Gastroesophageal sphincter (tissue), 3 donors: Measurements from ENCODE around the gene PRODH.

Source experiments
- EP300 ChIP-seq: sonication (generic); formaldehyde crosslinking; IDR thresholded peaks from one replicate; pipeline ENCODE4 v1.6.1; 2017; ENCODE audit warnings: antibody characterized with exemption, mild to moderate bottlenecking
- POLR2A ChIP-seq, 2 donors: fragments of 450-650 bp; IDR thresholded peaks; one replicate each; pipeline ENCODE4 v1.6.1; 2017; ENCODE audit warnings: antibody characterized with exemption in 2 of 2, mild to moderate bottlenecking in 2 of 2, moderate library complexity in 1 of 2
- POLR2AphosphoS5 ChIP-seq: sonication (generic); formaldehyde crosslinking; IDR thresholded peaks from one replicate; pipeline ENCODE4 v1.6.1; 2017; ENCODE audit warnings: antibody characterized with exemption
- TF ChIP-seq, protein P1 (sequence below), 4 experiments: fragments of 200-600 bp in 2 of 4; fragments of 450-650 bp in 2 of 4; sonication (generic) in 1 of 4; IDR thresholded peaks; one replicate each; pipeline ENCODE4 v1.5.1; 2017 to 2019; ENCODE audit warnings: antibody characterized with exemption in 4 of 4, mild to moderate bottlenecking in 2 of 4, moderate library complexity in 2 of 4

DNA sequence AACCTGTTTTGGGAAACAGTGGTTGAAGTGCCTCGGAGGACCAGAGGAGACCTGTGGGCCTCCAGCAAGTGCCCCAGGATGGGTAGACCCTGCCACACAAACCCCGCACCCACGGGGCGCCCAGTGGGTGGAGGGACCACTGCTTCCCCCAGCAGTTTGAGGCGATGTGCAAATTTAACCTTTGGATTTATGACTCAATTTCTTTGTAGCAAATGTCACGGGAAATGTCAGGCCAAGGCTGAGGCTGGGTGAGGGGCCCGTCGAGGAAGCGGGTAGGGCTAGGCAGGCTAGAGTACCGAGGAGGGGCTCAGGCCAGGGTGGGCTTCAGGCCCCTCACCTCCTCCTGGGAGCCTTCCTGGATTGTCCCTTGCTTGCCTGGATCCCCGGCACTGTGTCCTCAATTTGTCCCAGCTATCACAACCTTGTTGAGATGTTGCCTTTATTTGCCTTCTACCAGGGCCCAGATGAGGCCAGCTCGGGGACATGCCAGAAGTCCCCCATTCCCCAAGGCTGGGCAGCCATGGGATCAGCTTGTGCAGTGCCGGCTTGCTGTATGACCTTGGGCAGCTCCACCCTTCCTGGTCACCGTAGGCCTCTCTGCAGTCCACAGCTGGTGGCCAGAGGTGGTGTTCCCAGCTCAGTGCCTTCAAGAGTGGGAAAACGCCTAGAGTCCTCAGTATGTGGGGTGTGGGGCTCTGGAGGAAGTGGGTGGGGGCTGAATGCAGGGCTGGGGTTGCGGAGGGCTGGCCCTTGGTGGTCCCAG, 39.5 kb upstream of the PRODH start:
- no peak for TF ChIP-seq EP300
- TF ChIP-seq, protein P1, sequence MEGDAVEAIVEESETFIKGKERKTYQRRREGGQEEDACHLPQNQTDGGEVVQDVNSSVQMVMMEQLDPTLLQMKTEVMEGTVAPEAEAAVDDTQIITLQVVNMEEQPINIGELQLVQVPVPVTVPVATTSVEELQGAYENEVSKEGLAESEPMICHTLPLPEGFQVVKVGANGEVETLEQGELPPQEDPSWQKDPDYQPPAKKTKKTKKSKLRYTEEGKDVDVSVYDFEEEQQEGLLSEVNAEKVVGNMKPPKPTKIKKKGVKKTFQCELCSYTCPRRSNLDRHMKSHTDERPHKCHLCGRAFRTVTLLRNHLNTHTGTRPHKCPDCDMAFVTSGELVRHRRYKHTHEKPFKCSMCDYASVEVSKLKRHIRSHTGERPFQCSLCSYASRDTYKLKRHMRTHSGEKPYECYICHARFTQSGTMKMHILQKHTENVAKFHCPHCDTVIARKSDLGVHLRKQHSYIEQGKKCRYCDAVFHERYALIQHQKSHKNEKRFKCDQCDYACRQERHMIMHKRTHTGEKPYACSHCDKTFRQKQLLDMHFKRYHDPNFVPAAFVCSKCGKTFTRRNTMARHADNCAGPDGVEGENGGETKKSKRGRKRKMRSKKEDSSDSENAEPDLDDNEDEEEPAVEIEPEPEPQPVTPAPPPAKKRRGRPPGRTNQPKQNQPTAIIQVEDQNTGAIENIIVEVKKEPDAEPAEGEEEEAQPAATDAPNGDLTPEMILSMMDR (IDR thresholded peaks at IDR 0.05), result no peak
- TF ChIP-seq POLR2AphosphoS5, result no peak
- TF ChIP-seq POLR2A (IDR thresholded peaks at IDR 0.05), result no peak
